ENCODE data around the gene SLC10A7.

Gene SLC10A7

GRCh38 chr4:146436423-146437162, 85.1 kb downstream of the SLC10A7 start:
- no peak for DNase-seq (ENCODE audit: low read depth)
- H3K4me3 ChIP-seq (ENCODE audit: low read depth, low read length): no peak overlapping the region
- no peak for TF ChIP-seq CTCF (IDR thresholded peaks at IDR 0.05; ENCODE audit: low read depth, low read length, missing control alignments)

- DNase-seq (ENCODE audit: low read depth): no peak
- H3K4me3 ChIP-seq (ENCODE audit: low read depth, low read length): no peak overlapping the region
- TF ChIP-seq CTCF (IDR thresholded peaks at IDR 0.05; ENCODE audit: low read depth, low read length, missing control alignments): no peak
These were observed 85.8 kb downstream of the SLC10A7 start for GRCh38 chr4:146435962-146436361.

DNA sequence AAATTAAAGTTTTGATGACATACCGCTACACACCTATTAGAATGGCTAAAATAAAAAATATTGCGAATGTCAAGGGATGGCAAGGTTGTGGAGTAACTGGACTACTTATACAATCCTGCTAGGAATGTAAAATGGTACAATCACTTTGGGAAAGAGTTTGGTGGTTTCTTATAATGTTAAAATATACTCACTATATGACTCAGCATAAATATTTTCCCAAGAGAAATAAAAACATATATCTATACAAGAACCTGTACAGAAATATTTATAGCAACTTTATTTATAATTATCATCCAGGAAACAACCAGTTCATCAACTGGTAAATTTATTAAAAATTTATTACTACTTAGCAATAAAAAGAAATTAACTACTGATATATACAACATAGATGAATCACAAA, 89.7 kb downstream of the SLC10A7 start:
- H3K4me3 ChIP-seq (ENCODE audit: low read depth, low read length): no peak overlapping the region
- DNase-seq (ENCODE audit: low read depth): no peak
- TF ChIP-seq CTCF (IDR thresholded peaks at IDR 0.05; ENCODE audit: low read depth, low read length, missing control alignments): no peak

GRCh38 chr4:146428298-146428697, 93.4 kb downstream of the SLC10A7 start:
- DNase-seq (ENCODE audit: low read depth): no peak
- no peak overlapping the region for H3K4me3 ChIP-seq (ENCODE audit: low read depth, low read length)
- TF ChIP-seq CTCF (IDR thresholded peaks at IDR 0.05; ENCODE audit: low read depth, low read length, missing control alignments): no peak

- TF ChIP-seq CTCF (IDR thresholded peaks at IDR 0.05; ENCODE audit: low read depth, low read length, missing control alignments): no peak
- DNase-seq (ENCODE audit: low read depth): no peak
- no peak overlapping the region for H3K4me3 ChIP-seq (ENCODE audit: low read depth, low read length)
These were observed 103.9 kb downstream of the SLC10A7 start for GRCh38 chr4:146417822-146418221.

DNA sequence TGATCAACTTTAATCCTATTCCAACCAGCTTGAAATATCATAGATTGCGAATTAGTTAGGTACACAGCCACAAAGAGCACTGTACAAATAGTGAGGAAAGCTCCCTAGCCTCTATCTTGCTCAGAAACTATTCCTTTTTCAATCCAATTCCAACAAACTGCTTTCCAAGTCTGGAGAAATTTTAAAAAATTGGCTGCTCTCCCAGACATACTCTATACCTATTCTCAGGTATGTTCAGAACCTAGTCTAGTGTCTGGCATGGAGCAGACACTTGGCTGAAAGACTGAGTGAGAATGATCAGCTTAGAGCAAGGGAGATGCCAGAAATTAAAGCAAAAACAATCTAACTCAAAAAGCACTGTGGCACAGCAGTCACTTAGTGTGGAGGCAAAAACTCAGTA, 105.9 kb downstream of the SLC10A7 start:
- no peak for DNase-seq (ENCODE audit: low read depth)
- TF ChIP-seq CTCF (IDR thresholded peaks at IDR 0.05; ENCODE audit: low read depth, low read length, missing control alignments): no peak
- H3K4me3 ChIP-seq (ENCODE audit: low read depth, low read length): no peak overlapping the region

DNA sequence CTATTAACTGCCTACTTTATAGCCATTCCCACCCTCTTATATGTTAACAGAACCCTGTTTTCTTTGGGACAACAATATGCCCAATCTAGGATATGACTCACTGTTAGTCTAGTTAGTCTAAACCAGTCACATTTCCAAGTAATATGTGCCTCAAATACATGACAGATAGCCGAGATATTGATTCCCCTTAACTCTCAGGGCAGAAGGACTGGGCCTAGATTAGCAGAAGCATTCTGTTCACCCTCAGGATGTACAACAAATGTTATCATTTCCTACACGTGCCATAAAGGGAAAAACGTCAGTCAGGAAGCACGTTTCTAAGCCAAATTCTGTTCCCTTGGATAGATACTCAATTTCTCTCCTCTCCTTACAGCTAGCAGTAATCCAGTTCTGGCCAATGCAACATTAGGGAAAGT, 114.1 kb downstream of the SLC10A7 start:
- TF ChIP-seq CTCF (IDR thresholded peaks at IDR 0.05; ENCODE audit: low read depth, low read length, missing control alignments): no peak
- no peak for DNase-seq (ENCODE audit: low read depth)
- H3K4me3 ChIP-seq (ENCODE audit: low read depth, low read length): no peak overlapping the region
